ENCODE data around the gene NPAS2.

- TF ChIP-seq CTCF (conservative IDR thresholded peaks at IDR 0.05; ENCODE audit: low read length): no peak
- no peak for TF ChIP-seq EZH2phosphoT487 (IDR thresholded peaks at IDR 0.05; ENCODE audit: borderline replicate concordance)
Observed at GRCh38 chr2:100976645-100977391, 156.9 kb downstream of the NPAS2 start.

Measured in Loucy (cell line).